Ectodermal cell (in vitro differentiated cells): Measurements from ENCODE around the gene ABHD3.
"Not testable (repeated sequence)": the region's sequence is repeated elsewhere in the genome, so short reads cannot be mapped to it uniquely, and the experiment has no call there.

Source experiments
- H3K27ac ChIP-seq: 2 replicates; pipeline ENCODE4 v1.7.0; 2013; ENCODE audit warnings: mild to moderate bottlenecking, low read depth, low read length; ENCODE audit not compliant: insufficient read depth, poor library complexity, severe bottlenecking
- H3K27me3 ChIP-seq: 2 replicates; pipeline ENCODE4 v1.7.0; 2013; ENCODE audit warnings: mild to moderate bottlenecking, low read length; ENCODE audit not compliant: insufficient read depth, control insufficient read depth, poor library complexity, severe bottlenecking
- H3K36me3 ChIP-seq: one replicate; pipeline ENCODE4 v1.7.0; 2013; ENCODE audit warnings: low read length; ENCODE audit not compliant: control insufficient read depth, insufficient read depth
- H3K4me1 ChIP-seq: one replicate; pipeline ENCODE4 v1.7.0; 2013; ENCODE audit warnings: low read length; ENCODE audit not compliant: control insufficient read depth, insufficient read depth
- H3K4me3 ChIP-seq: 2 replicates; pipeline ENCODE4 v1.7.0; 2013; ENCODE audit warnings: low read depth, low read length, control low read depth; ENCODE audit not compliant: insufficient read depth
- H3K9me3 ChIP-seq: 2 replicates; pipeline ENCODE4 v1.7.0; 2013; ENCODE audit warnings: mild to moderate bottlenecking, low read length, moderate library complexity; ENCODE audit not compliant: control insufficient read depth
- WGBS, 2 experiments: methylation state at CpG; one replicate each; pipeline ENCODE4 v1.1.7; 2013; ENCODE audit warnings: missing lambda C conversion rate in 2 of 2; 5-methylcytosine and 5-hydroxymethylcytosine counted together

ABHD3 gene

DNA sequence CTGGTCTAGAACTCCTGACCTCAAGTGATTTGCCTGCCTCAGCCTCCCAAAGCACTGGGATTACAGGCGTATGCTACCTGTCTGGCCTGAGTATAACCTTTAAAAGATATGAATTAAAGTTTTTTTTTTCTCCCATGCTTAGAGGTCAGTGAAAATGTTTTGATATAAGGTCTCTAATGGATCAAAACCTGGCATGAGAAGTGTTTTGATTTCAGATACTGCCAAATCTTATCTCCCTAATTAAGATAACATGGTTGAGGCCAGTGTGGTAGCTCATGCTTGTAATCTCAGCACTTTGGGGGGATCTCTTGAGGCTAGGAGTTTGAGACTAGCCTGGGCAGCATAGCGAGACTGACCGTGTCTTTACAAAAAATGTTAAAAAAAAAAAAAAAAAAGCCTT is 51.2 kb downstream of the ABHD3 start:
- no peaks in the 10 kb centered on the region for H3K27me3 ChIP-seq
- no peak overlapping the region for H3K27ac ChIP-seq
- H3K9me3 ChIP-seq = no peaks in the 10 kb centered on the region
- no peaks in the 10 kb centered on the region for H3K36me3 ChIP-seq
- no peak overlapping the region for H3K4me3 ChIP-seq
- 94 to 98% methylated on average over 3 of the region's 3 CpGs for WGBS, 2 experiments
- H3K4me1 ChIP-seq = no peaks in the 10 kb centered on the region

DNA sequence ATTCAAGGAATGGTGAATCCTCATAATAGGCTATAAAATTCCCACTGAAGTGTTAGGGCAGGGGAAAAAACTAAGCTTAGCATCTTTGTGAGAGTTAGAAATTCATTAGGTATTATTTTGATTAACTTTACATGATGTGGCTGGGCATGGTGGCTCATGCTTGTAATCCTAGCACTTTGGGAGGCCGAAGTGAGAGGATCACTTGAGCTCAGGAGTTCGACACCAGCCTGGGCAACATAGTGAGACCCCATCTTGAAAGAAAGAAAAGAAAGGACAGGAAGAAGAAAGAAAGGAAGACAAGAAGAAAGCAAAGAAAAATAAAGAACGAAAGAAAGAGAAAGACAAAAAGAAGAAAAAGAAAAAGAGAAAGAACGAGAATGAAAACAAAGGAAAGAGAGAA is 52.5 kb downstream of the ABHD3 start:
- Histone ChIP-seq H3K9me3 (no peaks in the 10 kb centered on the region), H3K36me3 (no peaks in the 10 kb centered on the region), H3K27ac (no peak overlapping the region), H3K27me3 (no peaks in the 10 kb centered on the region), H3K4me1 (no peaks in the 10 kb centered on the region), H3K4me3 (no peak overlapping the region)
- 91 to 93% methylated on average over 4 of the region's 4 CpGs for WGBS, 2 experiments

DNA sequence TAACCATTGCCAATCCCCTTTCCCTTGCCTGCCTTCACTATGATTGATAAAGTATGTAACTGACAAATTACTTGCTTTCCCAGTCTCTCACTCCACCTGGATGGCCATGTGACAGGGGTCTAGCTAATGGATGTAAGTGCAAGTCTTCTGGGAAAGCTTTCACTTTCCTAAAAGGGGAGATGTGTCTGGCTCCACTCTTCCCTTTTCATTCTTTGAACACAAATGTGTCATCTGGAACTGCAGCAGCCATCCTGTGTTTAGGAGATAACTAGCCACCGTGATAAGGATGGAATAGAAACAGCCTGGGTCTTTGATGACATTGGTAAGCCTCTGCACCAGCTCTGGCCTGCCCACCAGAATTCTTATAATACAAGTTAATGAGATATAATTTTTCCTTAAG is 54.3 kb downstream of the ABHD3 start:
- no peaks in the 10 kb centered on the region for H3K9me3 ChIP-seq
- H3K27ac ChIP-seq = no peak overlapping the region
- H3K4me3 ChIP-seq = no peak overlapping the region
- 82 to 100% methylated on average over 1 of the region's 1 CpG for WGBS, 2 experiments
- H3K27me3 ChIP-seq = no peaks in the 10 kb centered on the region
- no peaks in the 10 kb centered on the region for H3K4me1 ChIP-seq
- no peaks in the 10 kb centered on the region for H3K36me3 ChIP-seq

DNA sequence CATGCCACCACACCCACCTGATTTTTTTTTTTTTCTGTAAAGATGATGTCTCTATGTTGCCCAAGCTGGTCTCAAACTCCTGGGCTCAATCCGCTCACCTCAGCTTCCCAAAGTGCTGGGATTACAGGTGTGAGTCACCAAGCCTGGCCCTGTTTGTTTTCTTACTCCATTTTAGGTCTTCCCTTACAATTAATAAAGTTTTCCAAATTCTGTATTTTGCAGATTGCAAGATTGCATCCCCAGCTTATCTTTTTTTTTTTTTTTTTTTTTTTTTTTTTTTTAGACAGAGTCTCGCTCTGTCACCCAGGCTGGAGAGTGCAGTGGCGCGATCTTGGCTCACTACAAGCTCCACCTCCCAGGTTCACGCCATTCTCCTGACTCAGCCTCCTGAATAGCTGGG is 64.2 kb downstream of the ABHD3 start:
- not testable (repeated sequence) for H3K4me1 ChIP-seq, H3K4me3 ChIP-seq, H3K9me3 ChIP-seq, H3K27ac ChIP-seq, H3K36me3 ChIP-seq, H3K27me3 ChIP-seq
- 97 to 99% methylated on average over 5 of the region's 5 CpGs for WGBS, 2 experiments

DNA sequence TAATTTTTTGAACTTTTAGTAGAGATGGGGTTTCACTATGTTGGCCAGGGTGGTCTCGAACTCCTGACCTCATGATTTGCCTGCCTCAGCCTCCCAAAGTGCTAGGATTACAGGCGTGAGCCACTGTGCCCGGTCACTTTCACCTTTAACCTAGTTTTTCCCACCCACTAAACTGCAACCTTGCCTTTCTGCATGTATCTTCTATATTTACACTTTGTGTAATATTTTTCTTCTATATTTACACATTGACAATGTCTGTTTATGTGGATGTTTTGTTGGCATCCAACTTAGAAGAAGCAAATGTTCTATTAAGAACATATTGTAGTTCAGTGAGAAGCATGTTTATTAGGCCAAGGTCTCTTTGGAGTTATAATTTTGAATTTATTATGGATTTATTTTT is 65.8 kb downstream of the ABHD3 start:
- H3K4me1 ChIP-seq = no peaks in the 10 kb centered on the region
- H3K4me3 ChIP-seq = no peak overlapping the region
- H3K27ac ChIP-seq = no peak overlapping the region
- WGBS, 2 experiments = 89 to 95% methylated on average over 3 of the region's 3 CpGs
- no peaks in the 10 kb centered on the region for H3K9me3 ChIP-seq
- no peaks in the 10 kb centered on the region for H3K27me3 ChIP-seq
- H3K36me3 ChIP-seq = no peaks in the 10 kb centered on the region

DNA sequence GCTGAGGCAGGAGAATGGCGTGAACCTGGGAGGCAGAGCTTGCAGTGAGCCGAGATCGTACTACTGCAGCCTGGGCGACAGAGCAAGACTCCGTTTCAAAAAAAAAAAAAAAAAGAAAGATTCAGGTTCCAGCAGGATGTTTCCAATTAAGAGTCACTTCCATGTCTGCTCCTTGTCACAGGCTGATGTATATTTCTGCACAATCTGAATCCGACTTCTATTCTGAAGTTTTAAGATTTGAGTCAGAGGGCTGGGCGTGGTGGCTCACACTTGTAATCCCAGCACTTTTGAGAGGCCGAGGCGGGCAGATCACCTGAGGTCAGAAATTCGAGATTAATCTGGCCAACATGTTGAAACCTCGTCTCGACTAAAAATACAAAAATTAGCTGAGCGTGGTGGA is 67.8 kb downstream of the ABHD3 start:
- 93 to 96% methylated on average over 13 of the region's 13 CpGs for WGBS, 2 experiments
- H3K36me3 ChIP-seq = no peaks in the 10 kb centered on the region
- no peaks in the 10 kb centered on the region for H3K4me1 ChIP-seq
- no peaks in the 10 kb centered on the region for H3K27me3 ChIP-seq
- H3K9me3 ChIP-seq = no peaks in the 10 kb centered on the region
- H3K27ac ChIP-seq = no peak overlapping the region
- H3K4me3 ChIP-seq = no peak overlapping the region

DNA sequence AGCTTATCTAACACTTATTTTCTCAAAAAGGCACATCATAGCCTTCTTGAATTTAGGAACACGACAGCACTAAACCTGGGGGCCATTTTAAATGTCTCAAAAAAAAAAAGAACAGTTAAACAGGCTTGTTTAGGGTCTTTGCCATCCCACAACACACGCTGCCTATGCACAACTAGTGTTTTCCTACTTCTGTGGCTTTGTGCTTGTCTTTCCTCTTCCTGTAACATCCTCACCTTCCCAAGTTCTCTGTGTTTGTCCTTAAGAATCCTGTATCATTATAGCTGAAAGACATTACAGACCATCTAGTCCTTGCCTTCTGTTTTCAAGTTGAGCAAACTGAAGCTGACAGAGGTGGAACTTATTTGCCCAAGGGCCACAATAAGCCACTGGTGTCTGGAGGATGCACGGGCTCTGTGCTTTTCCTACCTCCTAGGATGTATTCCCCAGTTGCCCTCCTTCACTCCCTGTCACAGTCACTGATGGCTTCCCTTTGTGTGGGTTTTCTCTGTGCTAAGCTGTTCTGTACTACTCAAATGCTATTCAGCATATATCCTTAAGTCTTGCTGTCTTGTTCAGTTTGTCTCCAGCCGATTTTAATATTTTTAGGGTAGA is 69.9 kb downstream of the ABHD3 start:
- H3K4me1 ChIP-seq = no peaks in the 10 kb centered on the region
- no peaks in the 10 kb centered on the region for H3K27me3 ChIP-seq
- no peak overlapping the region for H3K27ac ChIP-seq
- peaks cover 18% of the 10 kb centered on the region for H3K36me3 ChIP-seq
- H3K9me3 ChIP-seq = no peaks in the 10 kb centered on the region
- no peak overlapping the region for H3K4me3 ChIP-seq
- WGBS, 2 experiments = 92 to 97% methylated on average over 4 of the region's 4 CpGs

DNA sequence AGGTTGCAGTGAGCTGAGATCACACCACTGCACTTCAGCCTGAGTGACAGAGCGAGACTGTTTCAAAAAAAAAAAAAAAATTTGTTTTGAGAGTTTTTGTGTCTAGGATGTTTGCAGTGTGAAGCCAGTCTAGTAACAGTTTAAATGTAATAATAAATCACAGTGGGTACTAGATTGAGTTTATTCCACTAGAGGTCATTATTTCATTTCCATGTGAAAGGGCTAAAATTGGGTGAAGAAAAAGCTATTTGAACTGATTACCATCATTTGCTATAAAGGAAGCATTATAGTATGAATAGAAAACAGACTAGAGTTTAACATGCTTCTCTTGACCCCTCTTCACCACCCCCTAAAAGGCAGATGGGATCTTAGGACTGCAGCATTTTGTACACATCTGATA is 72.2 kb downstream of the ABHD3 start:
- Histone ChIP-seq H3K4me3 (no peak overlapping the region), H3K36me3 (peaks cover 38% of the 10 kb centered on the region), H3K9me3 (no peaks in the 10 kb centered on the region), H3K27ac (no peak overlapping the region), H3K4me1 (no peaks in the 10 kb centered on the region), H3K27me3 (no peaks in the 10 kb centered on the region)
- 89 to 100% methylated on average over 1 of the region's 1 CpG for WGBS, 2 experiments

DNA sequence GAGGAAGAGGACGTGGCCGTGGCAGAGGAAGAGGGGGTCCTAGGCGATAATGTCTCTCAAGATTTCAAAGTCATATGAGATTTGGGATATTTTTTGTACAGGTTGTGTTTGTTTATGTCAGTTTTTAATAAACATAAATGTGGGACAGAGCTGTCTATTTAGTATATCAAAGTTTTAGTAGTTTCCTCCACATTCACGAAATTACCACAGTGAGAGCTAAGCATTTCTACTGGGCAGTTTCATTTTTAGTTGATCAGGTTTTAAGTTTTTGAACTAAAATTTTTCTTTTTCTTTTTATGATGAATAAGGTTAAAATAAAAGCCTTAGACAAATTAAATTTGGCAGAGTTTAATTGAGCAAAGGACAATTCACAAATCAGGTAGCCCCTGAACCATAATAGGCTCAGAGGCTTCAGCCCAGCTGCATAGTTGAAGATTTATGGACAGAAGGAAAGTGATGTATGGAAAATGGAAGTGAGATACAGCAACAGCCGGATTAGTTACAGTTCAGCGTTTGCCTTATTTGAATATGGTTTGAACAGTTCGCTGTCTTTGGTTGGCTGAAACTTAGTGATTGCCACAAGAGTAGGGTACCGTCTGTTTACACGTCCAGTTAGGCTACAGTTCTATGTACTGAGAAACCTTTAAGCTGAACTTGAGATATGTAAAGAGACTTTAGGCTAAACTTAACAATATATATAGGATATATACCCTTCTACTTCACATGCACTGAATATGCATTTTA is 75.3 kb downstream of the ABHD3 start:
- Histone ChIP-seq H3K27me3 (no peaks in the 10 kb centered on the region), H3K4me1 (no peaks in the 10 kb centered on the region), H3K9me3 (no peaks in the 10 kb centered on the region), H3K36me3 (peaks cover 59% of the 10 kb centered on the region), H3K4me3 (no peak overlapping the region), H3K27ac (no peak overlapping the region)
- WGBS, 2 experiments = 95 to 96% methylated on average over 9 of the region's 9 CpGs

DNA sequence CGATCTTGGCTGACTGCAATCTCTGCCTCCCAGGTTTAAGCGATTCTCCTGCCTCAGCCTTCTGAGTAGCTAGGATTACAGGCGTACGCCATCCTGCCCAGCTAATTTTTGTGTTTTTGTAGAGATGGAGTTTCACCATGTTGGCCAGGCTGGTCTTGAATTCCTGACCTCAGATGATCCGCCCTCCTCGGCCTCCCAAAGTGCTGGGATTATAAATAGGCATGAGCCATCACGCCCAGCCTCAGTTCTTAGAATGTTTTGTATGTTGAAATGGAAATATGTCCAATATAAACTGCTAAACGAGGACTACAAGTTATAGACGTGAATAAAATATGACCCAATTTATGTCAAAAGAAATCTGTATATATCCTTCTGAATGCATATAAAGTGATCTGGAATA is 82.9 kb downstream of the ABHD3 start:
- not testable (repeated sequence) for H3K4me1 ChIP-seq, H3K9me3 ChIP-seq, H3K27ac ChIP-seq, H3K4me3 ChIP-seq, H3K27me3 ChIP-seq
- H3K36me3 ChIP-seq = peaks cover 25% of the 10 kb centered on the region
- 92 to 93% methylated on average over 7 to 9 of the region's 9 CpGs for WGBS, 2 experiments
